ENCODE data around the gene ANKRD61.

DNA sequence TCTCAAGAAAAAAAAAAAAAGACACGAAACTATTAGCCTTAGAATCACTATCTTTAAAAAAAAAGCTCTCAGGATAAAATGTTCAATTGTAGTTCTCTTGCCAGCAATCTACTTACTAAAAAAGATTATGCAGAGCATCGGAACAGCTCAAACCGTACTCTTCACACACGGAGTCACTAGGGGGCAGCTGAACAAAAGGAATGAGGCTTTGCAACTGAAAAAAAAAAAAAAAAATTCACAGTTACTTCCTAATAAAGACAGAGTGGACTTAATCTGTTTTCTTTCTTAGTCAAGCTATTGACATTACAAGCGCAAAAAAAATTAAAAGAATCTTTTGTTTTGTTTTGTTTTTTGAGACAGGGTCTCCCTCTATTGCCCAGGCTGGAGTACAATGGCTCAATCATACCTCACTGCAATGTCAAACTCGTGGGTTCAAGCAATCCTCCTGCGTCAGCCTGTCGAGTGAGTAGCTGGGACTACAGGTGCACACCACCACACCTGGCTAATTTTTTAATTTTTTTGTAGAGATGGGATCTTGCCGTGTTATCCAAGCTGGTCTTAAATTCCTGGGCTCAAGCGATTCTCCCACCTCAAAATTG is 33.9 kb upstream of the ANKRD61 start:
- TF ChIP-seq FOXA1 (IDR thresholded peaks at IDR 0.05), result no peak
- no peak for TF ChIP-seq TARDBP (IDR thresholded peaks at IDR 0.05)
- no peak for TF ChIP-seq ARNT (IDR thresholded peaks at IDR 0.05)
- no peak for TF ChIP-seq SP1 (IDR thresholded peaks at IDR 0.05)
- TF ChIP-seq BHLHE40 (IDR thresholded peaks at IDR 0.05; ENCODE audit: borderline replicate concordance), result no peak
- no peak for TF ChIP-seq FOXK2 (IDR thresholded peaks at IDR 0.05)
- no peak for TF ChIP-seq CTBP1 (IDR thresholded peaks at IDR 0.05; ENCODE audit: borderline replicate concordance)
- no peak for TF ChIP-seq L3MBTL2 (conservative IDR thresholded peaks at IDR 0.05)
- TF ChIP-seq HDGF (IDR thresholded peaks at IDR 0.05; ENCODE audit: borderline replicate concordance), result no peak
- TF ChIP-seq FOXM1 (IDR thresholded peaks at IDR 0.05; ENCODE audit: borderline replicate concordance), result no peak

All from HEK293T (cell line).